Measurements from ENCODE around the gene SAMD4B.

The SAMD4B gene

DNA sequence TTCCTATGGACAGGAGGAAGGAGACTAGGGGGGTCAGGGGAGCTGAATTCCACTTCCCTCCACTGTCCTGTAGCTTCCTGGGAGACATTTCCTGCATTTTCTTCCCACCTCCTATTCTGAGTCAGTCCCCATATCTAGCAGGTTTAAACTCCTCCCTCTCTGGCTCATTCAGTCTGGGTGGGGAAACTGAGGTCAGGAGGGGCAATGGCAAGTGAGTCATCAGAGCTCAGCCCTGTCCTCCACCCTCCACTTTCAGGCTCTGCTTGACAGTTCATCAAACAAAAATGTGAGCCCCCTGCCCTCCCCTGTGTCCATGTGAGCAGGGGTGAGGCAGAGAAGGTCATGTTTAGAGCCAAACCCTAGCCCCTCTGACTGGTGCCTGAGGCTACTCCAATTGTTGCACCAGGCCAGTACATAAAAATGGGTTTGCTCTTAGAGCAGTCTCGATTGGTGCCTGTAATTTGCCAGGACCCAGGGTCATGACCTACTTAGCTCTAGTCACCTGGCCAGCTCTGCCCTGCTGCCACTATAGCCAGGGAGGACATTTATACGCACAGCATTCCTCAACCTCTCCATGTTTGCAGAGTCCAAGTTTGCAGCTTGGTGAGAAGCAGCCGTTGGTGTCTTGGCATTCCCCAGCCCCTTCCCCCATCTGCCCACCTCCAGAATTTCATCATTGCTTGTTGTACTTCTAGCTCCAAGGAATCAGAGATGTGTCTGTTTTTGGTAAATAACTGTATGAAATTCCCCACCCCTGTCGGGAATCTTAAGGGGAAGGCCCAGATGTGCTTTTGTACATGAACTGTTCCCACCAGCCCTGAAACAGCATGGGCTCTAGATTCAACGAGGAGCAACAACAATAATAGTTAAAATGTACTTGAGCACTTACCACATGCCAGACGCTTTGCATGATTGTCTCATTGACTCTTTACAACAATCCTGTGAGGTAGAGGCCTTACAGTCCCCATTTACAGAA lies 20.7 kb downstream of the SAMD4B start:
- TF ChIP-seq CTCF (IDR thresholded peaks at IDR 0.05; ENCODE audit: extremely low read depth, insufficient read depth, missing control alignments) = no peak
- in situ Hi-C loops (cut with MboI; ENCODE audit: low pct_unique_long_range_greater_than_20kb, low sequenced_read_pairs, unreplicated experiment) = no loop called here
- no peak for DNase-seq (ENCODE audit: low spot score)

DNA sequence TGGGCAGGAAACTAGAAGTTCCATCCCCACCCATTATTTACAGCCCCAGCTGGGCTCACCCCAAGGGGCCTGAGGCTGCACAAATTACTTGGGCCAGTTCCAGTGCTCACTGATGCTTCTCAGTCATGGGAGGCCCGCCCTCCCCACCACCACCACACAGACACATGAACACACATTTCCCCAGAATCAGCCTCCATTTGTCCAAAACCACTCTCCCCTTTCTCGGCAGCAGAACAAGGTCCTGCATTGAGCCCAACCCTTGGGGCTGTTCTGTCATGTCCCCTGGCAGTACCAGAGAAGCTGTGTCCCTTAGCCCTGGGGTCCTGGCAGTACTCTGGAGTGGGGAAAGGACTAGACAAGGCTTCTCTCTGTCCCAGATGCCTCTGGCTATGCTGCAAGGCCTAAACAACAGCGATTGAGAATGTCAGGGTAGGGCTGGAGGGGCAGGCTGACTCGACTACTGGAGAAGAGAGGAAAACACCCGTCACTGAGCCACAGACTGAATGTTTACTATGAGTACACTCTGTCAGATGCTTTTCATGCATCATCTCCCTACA lies 21.8 kb downstream of the SAMD4B start:
- DNase-seq (ENCODE audit: low spot score) = no peak
- no peak for TF ChIP-seq CTCF (IDR thresholded peaks at IDR 0.05; ENCODE audit: extremely low read depth, insufficient read depth, missing control alignments)
- in situ Hi-C loops (cut with MboI; ENCODE audit: low pct_unique_long_range_greater_than_20kb, low sequenced_read_pairs, unreplicated experiment) = no loop called here

DNA sequence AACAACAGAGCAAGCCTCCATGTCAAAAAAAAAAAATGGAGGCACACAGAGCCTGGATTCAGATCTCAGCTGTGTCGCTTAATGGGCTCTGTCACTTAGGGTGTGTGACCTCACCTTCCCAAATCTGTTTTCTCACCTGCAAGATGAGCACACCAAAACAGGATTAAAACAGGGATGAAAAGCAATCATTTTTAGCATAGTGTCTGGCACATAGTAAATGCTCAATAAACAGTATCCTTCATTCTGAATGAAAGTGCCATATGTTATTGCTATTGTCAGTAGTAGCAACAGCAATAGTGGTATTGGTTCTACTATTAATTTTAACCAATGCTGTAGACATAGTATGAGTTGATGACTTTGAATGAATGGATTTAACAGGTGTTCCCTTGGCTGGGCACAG lies 23.3 kb downstream of the SAMD4B start:
- in situ Hi-C loops (cut with MboI; ENCODE audit: low pct_unique_long_range_greater_than_20kb, low sequenced_read_pairs, unreplicated experiment) = no loop called here
- no peak for TF ChIP-seq CTCF (IDR thresholded peaks at IDR 0.05; ENCODE audit: extremely low read depth, insufficient read depth, missing control alignments)
- no peak for DNase-seq (ENCODE audit: low spot score)

GRCh38 chr19:39369200-39369599 lies 27.0 kb downstream of the SAMD4B start:
- TF ChIP-seq CTCF (IDR thresholded peaks at IDR 0.05; ENCODE audit: extremely low read depth, insufficient read depth, missing control alignments) = no peak
- no peak for DNase-seq (ENCODE audit: low spot score)
- in situ Hi-C loops (cut with MboI; ENCODE audit: low pct_unique_long_range_greater_than_20kb, low sequenced_read_pairs, unreplicated experiment) = no loop called here

DNA sequence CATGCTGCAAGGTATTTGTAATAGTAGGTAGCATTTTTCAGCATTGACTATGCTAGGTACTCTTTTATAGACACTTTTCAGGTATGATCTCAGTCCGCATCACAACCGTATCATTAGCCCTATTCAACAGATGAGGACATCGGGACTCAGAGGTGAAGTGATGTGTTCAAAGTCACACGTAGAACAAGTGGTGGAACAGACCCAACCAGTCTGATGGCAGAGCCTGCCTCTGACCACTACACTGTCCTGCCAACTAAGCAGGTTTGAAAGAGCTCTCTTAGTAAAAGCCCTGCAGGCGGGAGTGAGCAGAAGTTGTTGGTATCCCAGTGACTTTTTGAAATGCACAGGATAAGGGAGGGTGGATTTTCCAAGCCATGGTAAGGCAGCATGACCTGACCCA lies 28.5 kb downstream of the SAMD4B start:
- no peak for DNase-seq (ENCODE audit: low spot score)
- TF ChIP-seq CTCF (IDR thresholded peaks at IDR 0.05; ENCODE audit: extremely low read depth, insufficient read depth, missing control alignments) = no peak
- in situ Hi-C loops (cut with MboI; ENCODE audit: low pct_unique_long_range_greater_than_20kb, low sequenced_read_pairs, unreplicated experiment) = no loop called here

GRCh38 chr19:39372047-39372802 lies 30.0 kb downstream of the SAMD4B start:
- no peak for TF ChIP-seq CTCF (IDR thresholded peaks at IDR 0.05; ENCODE audit: extremely low read depth, insufficient read depth, missing control alignments)
- in situ Hi-C loops (cut with MboI; ENCODE audit: low pct_unique_long_range_greater_than_20kb, low sequenced_read_pairs, unreplicated experiment) = no loop called here
- DNase-seq (ENCODE audit: low spot score) = no peak

Measured in GM13977 (cell line).